Ovary (tissue), 9 donors: ENCODE data around the gene CADM4. TPM values are rescaled to one million over a fixed set of nuclear protein-coding genes. Genes with fewer than 3 reads are reported as not detected.

Experiments
- DNase-seq, 5 donors: peaks; one replicate each; pipeline ENCODE4 v3.0.0-alpha.2; 2019 to 2020
- H3K27ac ChIP-seq, 2 donors: fragments of 200-600 bp; one replicate each; pipeline versions ENCODE4 v1.5.1 to v1.8.0; 2019 to 2022
- H3K27me3 ChIP-seq: fragments of 200-600 bp; one replicate; pipeline ENCODE4 v1.8.0; 2022
- H3K36me3 ChIP-seq: fragments of 200-600 bp; sonication (generic); one replicate; pipeline ENCODE4 v1.5.1; 2019
- H3K4me1 ChIP-seq: one replicate; pipeline ENCODE4 v1.8.1; 2013; ENCODE audit warnings: mild to moderate bottlenecking, moderate library complexity; ENCODE audit not compliant: insufficient read depth
- H3K4me3 ChIP-seq: fragments of 200-600 bp; sonication (generic); one replicate; pipeline ENCODE4 v1.5.1; 2017
- H3K9me3 ChIP-seq, 2 donors: fragments of 200-600 bp in 1 of 2; sonication (generic) in 1 of 2; one replicate each; pipeline versions ENCODE4 v1.5.1 to v1.8.1; 2013 to 2019; ENCODE audit warnings: mild to moderate bottlenecking in 1 of 2, moderate library complexity in 1 of 2
- EP300 ChIP-seq: sonication (generic); formaldehyde crosslinking; IDR thresholded peaks from one replicate; pipeline ENCODE4 v1.6.1; 2017; ENCODE audit warnings: antibody characterized with exemption
- POLR2A ChIP-seq: fragments of 450-650 bp; IDR thresholded peaks from one replicate; pipeline ENCODE4 v1.6.1; 2017; ENCODE audit warnings: antibody characterized with exemption, mild to moderate bottlenecking, moderate library complexity
- WGBS, 3 donors: extraction: QIAGEN DNeasy Blood & Tissue Kit in 1 of 3; methylation state at CpG; one replicate each; pipeline versions ENCODE4 v1.1.5 to v1.1.7; 2013 to 2017; 5-methylcytosine and 5-hydroxymethylcytosine counted together
- intact Hi-C, 4 donors: fragments of 100-400 bp; cut with DNase I; formaldehyde crosslinking; loops; one replicate each; pipeline versions ENCODE4 v1.11.0 to v1.15.1; 2022 to 2023
- polyA plus RNA-seq, 2 donors: library from polyadenylated mRNA; stranded (reverse); fragments of 200-250 nt in 1 of 2; fragments of 350-450 nt in 1 of 2; fragmentation: Illumina TruSeq in 1 of 2; extraction: RNeasy Lipid Tissue Mini Kit (QIAGEN cat#74804) in 1 of 2; gene quantifications; one replicate each; pipeline ENCODE4 v1.2.3, GENCODE V29; 2013 to 2014
- total RNA-seq, 7 donors: library from RNA; depleted of rRNA in 2 of 7; stranded (reverse); fragments of >200 nt in 2 of 7; fragmentation: NEBNext Ultra II Directional in 3 of 7; extraction: Animal tissue kit (Norgen Biotek cat#: 25700) in 3 of 7; gene quantifications; one replicate each; pipeline versions ENCODE4 v1.1.0 to v1.2.4, GENCODE V29; 2016 to 2023
- TF ChIP-seq, protein P1 (sequence below), 3 donors: fragments of 450-650 bp in 2 of 3; fragments of 200-600 bp in 1 of 3; IDR thresholded peaks; one replicate each; pipeline versions ENCODE4 v1.5.1 to v1.8.0; 2016 to 2022; ENCODE audit warnings: antibody characterized with exemption in 3 of 3, mild to moderate bottlenecking in 1 of 3
- donor health status: DM: no; HTN: no; CAD: no; lungs with moderate emphysema.
- donor health status: DM: no; HTN: no; CAD: no.
- donor health status: Bipolar disorder and iron deficiency.
- donor health status: DM: yes; HTN: yes; CAD: no.
- donor health status: DM: no; HTN: no; CAD: no.
- donor health status: DM: yes; HTN: yes; CAD: no.

The CADM4 gene
- total and polyA plus RNA-seq, 9 donors, result 6.2 to 24.3 (median 11.3) TPM

DNA sequence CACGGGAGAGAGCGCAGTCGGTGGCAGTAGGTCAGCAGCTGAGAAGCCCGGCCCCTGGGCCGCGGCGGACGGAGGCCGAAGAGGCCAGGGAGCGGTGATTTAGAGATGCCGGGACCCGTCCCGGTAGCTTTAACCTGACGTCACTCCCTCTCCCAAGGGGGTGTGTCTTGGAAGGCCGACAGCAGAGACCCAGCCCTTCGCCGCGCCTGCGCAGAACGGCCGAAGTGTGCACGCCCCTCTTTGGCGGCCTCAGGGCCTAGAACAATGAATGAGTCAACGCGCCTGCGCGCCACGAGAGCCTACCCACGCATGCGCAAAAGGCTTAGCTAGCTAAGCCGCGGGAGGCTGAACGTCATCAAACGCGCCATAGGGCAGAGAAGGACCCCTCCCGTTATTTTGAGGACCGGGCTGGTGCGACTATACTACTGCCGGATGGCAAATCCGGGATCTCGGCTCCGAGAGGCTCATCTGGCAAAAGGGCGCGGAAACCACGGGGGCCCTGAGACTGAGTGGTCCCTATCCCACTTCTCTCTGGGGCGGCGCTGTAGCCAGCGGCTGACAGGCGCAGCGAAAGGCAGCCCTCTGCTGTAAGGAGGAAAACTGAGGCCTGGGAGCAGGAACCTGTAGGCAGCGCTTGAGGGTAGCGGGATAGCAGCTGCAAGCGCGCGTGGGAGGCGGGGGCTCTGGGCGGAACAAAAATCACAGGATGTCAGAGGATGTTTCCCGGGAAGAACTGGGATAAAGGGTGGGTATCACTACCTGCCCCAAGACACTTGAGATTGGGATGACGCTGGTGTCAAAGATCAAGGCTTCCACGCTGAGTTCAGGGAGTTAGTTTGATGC is 43.4 kb downstream of the CADM4 start, which contains the start of the genes IRGQ and ZNF576:
Gene IRGQ (minus strand): TSS at position 136 of the 843 bp plus-strand sequence. CDS start 796 bp downstream, outside the sequence.
Gene ZNF576 (plus strand): TSS at position 597 of the 843 bp plus-strand sequence. CDS start 514 bp downstream, outside the sequence.
- peak; percentile 100 for DNase-seq
- peaks cover 10% of the 10 kb centered on the region for H3K4me1 ChIP-seq
- H3K27ac ChIP-seq, result peak within 1 kb of the TSS; percentile 91 to 99
- H3K36me3 ChIP-seq, result no peaks in the 10 kb centered on the region
- WGBS, 3 donors, result 0 to 1% (median 0%) methylated on average over 60 of the region's 60 CpGs
- no peaks in the 10 kb centered on the region for H3K27me3 ChIP-seq
- H3K9me3 ChIP-seq, result no peaks in the 10 kb centered on the region
- peak; percentile 3 for TF ChIP-seq EP300
- TF ChIP-seq, protein P1, sequence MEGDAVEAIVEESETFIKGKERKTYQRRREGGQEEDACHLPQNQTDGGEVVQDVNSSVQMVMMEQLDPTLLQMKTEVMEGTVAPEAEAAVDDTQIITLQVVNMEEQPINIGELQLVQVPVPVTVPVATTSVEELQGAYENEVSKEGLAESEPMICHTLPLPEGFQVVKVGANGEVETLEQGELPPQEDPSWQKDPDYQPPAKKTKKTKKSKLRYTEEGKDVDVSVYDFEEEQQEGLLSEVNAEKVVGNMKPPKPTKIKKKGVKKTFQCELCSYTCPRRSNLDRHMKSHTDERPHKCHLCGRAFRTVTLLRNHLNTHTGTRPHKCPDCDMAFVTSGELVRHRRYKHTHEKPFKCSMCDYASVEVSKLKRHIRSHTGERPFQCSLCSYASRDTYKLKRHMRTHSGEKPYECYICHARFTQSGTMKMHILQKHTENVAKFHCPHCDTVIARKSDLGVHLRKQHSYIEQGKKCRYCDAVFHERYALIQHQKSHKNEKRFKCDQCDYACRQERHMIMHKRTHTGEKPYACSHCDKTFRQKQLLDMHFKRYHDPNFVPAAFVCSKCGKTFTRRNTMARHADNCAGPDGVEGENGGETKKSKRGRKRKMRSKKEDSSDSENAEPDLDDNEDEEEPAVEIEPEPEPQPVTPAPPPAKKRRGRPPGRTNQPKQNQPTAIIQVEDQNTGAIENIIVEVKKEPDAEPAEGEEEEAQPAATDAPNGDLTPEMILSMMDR (IDR thresholded peaks at IDR 0.05), result peak in 1 of 3 donors; percentile 31
- peak; percentile 46 for TF ChIP-seq POLR2A
- H3K4me3 ChIP-seq, result peak within 1 kb of the TSS; percentile 59
- intact Hi-C loops, result loop anchor here in 1 of 4 donors (5.0 kb wide), 1 partner anchor 64 kb away; the partner anchor contains the start of gene ZNF575

DNA sequence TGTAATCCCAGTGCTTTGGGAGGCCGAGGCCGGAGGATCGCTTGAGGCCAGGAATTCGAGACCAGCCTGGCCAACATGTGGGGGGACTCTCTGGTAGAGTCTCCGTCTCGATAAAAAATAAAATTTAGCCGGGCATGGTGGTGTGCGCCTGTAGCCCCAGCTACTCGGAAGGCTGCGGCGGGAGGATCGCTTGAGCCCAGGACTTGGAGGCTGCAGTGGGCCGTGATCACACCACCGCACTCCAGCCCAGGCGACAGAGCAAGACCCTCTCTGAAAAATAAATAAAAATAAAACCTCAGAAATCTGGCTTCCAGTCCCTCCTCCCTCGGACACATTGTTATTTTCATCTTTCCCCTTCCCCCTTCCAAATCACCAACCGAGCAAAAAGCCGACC is 44.0 kb downstream of the CADM4 start:
- Histone ChIP-seq H3K36me3 (no peaks in the 10 kb centered on the region), H3K4me3 (peak overlapping the region; percentile 59), H3K4me1 (peaks cover 10% of the 10 kb centered on the region), H3K9me3 (no peaks in the 10 kb centered on the region), H3K27me3 (no peaks in the 10 kb centered on the region), H3K27ac (peak overlapping the region; percentile 79 to 99)
- DNase-seq, result peak in 1 of 5 donors; percentile 44
- WGBS, 3 donors, result 0 to 1% (median 1%) methylated on average over 18 of the region's 18 CpGs
- intact Hi-C loops, result loop anchor here in 1 of 4 donors (5.0 kb wide), 1 partner anchor 63 kb away; the partner anchor contains the start of gene ZNF575
- TF ChIP-seq, protein P1 (IDR thresholded peaks at IDR 0.05), result no peak
- TF ChIP-seq EP300 (no peak), POLR2A (peak; percentile 88)

DNA sequence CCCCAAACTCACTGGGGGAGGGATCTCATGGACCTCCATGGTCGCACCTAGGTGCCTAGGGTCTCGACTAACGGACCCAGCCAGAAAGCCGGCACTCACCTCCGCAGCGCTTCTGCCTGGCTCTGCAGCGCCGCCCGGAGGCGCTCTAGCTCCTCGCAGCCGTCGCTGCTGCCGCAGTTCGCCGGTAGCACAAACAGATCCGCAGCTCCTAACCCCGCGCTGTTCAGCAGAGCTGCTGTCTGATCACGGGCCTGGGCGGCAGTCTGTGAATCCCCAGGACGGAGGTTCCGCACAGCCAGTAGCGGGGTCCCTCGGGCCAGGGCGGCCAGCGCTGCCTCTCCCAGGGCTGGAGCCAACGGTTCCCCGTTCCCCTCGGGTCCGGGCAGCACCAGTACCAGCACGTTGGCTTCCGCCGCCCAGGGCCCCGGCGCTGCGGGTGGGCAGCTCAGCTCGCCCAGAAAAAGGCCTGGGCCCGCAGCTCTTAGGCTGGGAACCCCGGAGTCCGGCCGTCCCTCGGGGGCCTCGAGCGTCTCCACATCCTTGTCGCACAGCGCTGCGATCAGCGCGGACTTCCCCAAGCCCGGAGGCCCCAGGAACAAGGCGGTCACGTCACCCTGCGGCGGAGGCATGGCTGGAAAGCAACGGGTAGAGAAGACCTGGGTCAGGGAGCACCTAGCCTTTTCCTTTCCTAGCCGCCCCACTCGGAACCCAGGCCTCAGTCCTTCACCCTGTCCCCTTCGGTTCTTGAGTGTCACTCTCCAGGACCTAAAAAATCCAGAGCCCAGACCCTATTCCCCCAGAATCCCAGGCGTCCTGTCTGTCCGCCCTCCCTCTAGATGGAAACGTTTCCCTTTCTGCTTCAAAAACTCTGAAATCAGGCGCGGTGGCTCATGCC is 44.7 kb downstream of the CADM4 start:
- peak overlapping the region; percentile 59 for H3K4me3 ChIP-seq
- TF ChIP-seq POLR2A, result no peak
- TF ChIP-seq, protein P1 (IDR thresholded peaks at IDR 0.05), result peak in 2 of 3 donors; percentile 16 to 37
- peaks cover 10% of the 10 kb centered on the region for H3K4me1 ChIP-seq
- peak overlapping the region; percentile 79 to 99 for H3K27ac ChIP-seq
- intact Hi-C loops, result loop anchor here in 1 of 4 donors (5.0 kb wide), 1 partner anchor 63 kb away; the partner anchor contains the start of gene ZNF575
- no peaks in the 10 kb centered on the region for H3K27me3 ChIP-seq
- DNase-seq, result peak; percentile 34 to 65 (median 48)
- no peaks in the 10 kb centered on the region for H3K9me3 ChIP-seq
- H3K36me3 ChIP-seq, result no peaks in the 10 kb centered on the region
- WGBS, 3 donors, result 1 to 2% (median 1%) methylated on average over 51 to 64 of the region's 64 CpGs
